Measurements from ENCODE around the gene CKAP2. TPM values are rescaled to one million over a fixed set of nuclear protein-coding genes. Genes with fewer than 3 reads are reported as not detected.
"Not testable (repeated sequence)": the region's sequence is repeated elsewhere in the genome, so short reads cannot be mapped to it uniquely, and the experiment has no call there.

CKAP2 gene
- total and polyA plus RNA-seq, 4 donors, result 2.0 to 19.2 (median 4.7) TPM

DNA sequence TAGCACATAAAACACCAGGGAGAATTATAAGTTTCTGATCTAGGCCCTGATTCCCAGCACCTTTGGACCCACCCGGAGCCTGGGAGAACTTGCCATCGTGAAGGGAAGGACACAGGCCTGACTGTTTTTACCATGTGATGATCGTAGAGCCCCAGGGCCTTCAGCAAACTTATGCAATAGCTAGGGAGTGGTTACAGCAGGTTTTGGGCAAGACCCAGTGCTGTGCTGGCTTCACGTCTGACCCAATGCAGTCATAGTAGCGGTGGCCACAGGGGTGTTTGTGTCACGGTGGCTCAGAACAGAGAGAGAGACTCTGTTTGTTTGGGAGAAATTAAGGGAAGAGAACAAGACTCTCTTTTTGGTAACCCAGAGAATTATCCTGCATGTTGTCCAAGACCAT lies 68.0 kb downstream of the CKAP2 start:
- WGBS, 2 donors, result 91% methylated on average over 2 of the region's 6 CpGs; no CpG with 5 or more reads in 1 of the 2 donors
- not testable (repeated sequence) for H3K9me3 ChIP-seq (ENCODE audit: control insufficient read depth in 4 of 4, insufficient read depth in 3 of 4, low read length in 3 of 4); H3K9ac ChIP-seq (ENCODE audit: insufficient read depth in 1 of 2, low read length in 2 of 2); DNase-seq; H3K27me3 ChIP-seq (ENCODE audit: control insufficient read depth in 3 of 3, insufficient read depth in 3 of 3, low read length in 2 of 3); H3K27ac ChIP-seq (ENCODE audit: low read depth in 1 of 2, low read length in 1 of 2); H3K4me3 ChIP-seq; H3K36me3 ChIP-seq (ENCODE audit: control insufficient read depth in 4 of 4, insufficient read depth in 4 of 4, low read length in 4 of 4); H3K4me1 ChIP-seq (ENCODE audit: control insufficient read depth in 5 of 5, insufficient read depth in 5 of 5, low read length in 5 of 5); ATAC-seq (ENCODE audit: insufficient read depth, low FRiP score)

Other genes with a start within 250 kb of the CKAP2 start
- 10 to 100 TPM; 13.7 to 39.6 TPM for gene THSD1, start 49.3 kb upstream of the CKAP2 start, total RNA-seq
- 1 to 10 TPM; 7.0 to 7.1 TPM for gene THSD1, start 49.3 kb upstream of the CKAP2 start, polyA plus RNA-seq
- gene VPS36, start 4.8 kb upstream of the CKAP2 start, total RNA-seq, result 100 to 1,000 TPM in 1 of 2 donors, 10 to 100 TPM in 1; 38.5 to 119 TPM
- gene VPS36, start 4.8 kb upstream of the CKAP2 start, polyA plus RNA-seq, result 10 to 100 TPM; 17.3 to 21.8 TPM
- gene HNRNPA1L2, start 187.0 kb downstream of the CKAP2 start, total RNA-seq, result 10 to 100 TPM in 1 of 2 donors, 1 to 10 TPM in 1; 7.2 to 10.3 TPM
- gene HNRNPA1L2, start 187.0 kb downstream of the CKAP2 start, polyA plus RNA-seq, result 1 to 10 TPM; 4.8 to 9.5 TPM
- 10 to 100 TPM; 39.2 to 48.7 TPM for gene SUGT1, start 197.4 kb downstream of the CKAP2 start, total RNA-seq
- gene SUGT1, start 197.4 kb downstream of the CKAP2 start, polyA plus RNA-seq, result 10 to 100 TPM; 30.6 to 37.0 TPM

All from lung (tissue), 10 donors.